Measurements from ENCODE around the gene TBC1D21. TPM values are rescaled to one million over a fixed set of nuclear protein-coding genes. Genes with fewer than 3 reads are reported as not detected.

TBC1D21 gene
- total RNA-seq, 1 donor = not detected

DNA sequence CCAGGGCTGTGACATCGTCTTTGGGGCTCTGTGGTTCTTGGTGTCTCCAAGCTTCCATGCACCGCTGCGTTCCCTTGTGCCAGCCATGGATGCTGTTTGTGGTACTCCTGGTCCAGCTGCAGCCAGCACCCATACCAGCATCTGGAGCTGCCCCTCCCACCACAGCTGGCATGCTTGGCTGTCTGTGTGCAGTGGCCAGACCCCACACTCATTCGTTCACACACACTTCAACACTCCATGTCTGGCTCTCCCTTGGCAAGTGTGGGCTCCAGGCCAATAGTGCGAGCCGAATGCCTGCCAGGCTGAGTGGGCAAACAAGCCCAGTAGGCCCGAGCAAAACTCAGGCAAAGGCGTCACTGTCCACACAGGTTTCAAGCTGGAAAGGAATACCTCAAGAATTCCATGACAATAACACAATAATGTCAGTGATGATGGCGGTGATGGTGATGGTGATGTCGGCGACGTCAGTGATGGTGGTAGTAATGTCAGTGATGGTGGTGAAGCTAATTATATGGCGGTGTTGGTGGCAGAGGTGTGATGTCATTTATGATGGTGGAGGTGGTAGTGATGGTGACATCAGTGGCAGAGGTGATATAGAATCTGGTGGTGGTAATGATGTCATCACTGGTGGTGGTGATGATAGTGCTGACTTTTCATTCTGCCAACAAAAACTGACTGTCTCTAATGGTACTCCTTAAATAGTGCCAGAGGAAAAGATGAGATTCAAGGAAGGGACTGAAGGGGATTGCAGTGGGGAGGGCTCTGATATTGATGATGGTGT is 19.3 kb downstream of the TBC1D21 start:
- no peak overlapping the region for H3K4me3 ChIP-seq (ENCODE audit: low read depth, low read length)
- DNase-seq (ENCODE audit: low read depth) = no peak
- TF ChIP-seq, protein P1, sequence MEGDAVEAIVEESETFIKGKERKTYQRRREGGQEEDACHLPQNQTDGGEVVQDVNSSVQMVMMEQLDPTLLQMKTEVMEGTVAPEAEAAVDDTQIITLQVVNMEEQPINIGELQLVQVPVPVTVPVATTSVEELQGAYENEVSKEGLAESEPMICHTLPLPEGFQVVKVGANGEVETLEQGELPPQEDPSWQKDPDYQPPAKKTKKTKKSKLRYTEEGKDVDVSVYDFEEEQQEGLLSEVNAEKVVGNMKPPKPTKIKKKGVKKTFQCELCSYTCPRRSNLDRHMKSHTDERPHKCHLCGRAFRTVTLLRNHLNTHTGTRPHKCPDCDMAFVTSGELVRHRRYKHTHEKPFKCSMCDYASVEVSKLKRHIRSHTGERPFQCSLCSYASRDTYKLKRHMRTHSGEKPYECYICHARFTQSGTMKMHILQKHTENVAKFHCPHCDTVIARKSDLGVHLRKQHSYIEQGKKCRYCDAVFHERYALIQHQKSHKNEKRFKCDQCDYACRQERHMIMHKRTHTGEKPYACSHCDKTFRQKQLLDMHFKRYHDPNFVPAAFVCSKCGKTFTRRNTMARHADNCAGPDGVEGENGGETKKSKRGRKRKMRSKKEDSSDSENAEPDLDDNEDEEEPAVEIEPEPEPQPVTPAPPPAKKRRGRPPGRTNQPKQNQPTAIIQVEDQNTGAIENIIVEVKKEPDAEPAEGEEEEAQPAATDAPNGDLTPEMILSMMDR (IDR thresholded peaks at IDR 0.05; ENCODE audit: insufficient read depth, low read length) = no peak

DNA sequence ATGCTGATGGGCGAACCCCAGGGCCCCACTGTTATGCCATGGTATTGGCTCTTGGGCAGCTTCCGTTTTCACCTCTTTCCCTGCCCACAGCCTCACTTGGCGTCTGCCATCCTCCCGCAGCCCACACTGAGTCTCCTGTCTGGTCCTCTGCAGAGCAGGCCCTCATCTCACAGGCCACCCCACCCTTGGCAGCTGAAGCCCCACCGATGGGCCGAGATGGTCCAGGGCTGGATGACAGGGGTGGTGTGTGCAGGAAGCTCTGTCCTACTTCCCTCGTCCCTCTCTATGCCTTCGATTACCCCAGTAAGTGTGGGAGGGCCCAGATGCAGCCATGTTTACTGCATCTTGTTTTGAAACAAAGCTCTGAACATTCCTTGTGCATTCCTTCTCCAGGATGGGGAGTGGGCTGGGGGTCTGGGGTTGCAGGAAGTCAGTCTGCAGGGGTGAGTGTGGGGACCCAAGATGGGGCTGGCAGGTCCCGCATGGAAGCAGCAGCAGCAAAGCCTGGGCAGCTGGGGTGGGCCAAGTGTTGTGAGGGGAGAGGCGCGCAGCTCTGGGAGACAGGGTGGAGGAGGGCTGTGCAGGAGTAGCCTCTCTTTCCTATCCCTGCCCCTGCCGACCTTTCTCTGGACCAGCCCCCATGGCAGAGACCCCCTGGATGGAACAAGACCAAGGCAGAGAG is 20.9 kb downstream of the TBC1D21 start:
- DNase-seq (ENCODE audit: low read depth) = no peak
- TF ChIP-seq, protein P1 (IDR thresholded peaks at IDR 0.05; ENCODE audit: insufficient read depth, low read length) = no peak
- no peak overlapping the region for H3K4me3 ChIP-seq (ENCODE audit: low read depth, low read length)

DNA sequence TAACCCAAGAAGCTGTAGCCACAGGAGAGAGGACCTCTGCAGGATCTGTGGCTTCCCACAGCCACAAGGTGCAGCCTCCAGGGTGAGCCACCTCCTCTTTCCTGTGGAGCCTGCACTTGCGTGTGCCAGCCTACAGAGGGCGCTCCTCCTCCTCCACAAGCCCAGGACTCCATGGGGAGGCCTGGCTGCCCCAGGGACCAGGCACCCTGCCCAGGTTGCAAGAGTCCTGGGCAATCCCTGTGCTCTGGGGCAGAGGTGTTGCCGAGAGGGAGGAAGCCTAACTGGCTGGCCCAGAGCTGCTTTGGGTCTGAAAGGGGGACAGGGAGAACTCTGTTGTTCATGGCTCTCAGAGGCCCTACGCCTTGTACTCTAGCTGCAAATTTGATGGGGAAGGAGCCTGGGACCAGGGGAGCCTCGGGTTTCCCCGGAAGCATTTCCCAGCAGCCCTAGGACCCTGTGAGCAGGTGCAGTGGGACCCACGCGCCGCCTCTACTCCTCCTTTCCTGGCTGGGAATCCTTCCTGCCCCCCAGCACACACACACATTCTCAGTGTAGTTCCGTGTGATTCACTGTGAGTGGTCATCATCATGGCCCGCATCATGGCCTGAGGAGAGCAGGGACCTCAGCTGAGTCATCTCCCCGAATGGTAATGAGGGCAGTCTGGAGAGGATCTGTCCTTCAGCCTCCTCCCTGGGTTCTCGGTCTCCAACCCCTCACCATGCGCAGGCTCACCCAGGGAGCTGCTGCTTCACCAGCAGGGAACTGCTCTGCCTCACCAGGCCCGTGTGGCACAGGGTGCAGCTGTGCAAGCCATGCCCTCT is 24.3 kb downstream of the TBC1D21 start:
- peak; percentile 82 for DNase-seq (ENCODE audit: low read depth)
- no peak overlapping the region for H3K4me3 ChIP-seq (ENCODE audit: low read depth, low read length)
- TF ChIP-seq, protein P1 (IDR thresholded peaks at IDR 0.05; ENCODE audit: insufficient read depth, low read length) = peak; percentile 98

DNA sequence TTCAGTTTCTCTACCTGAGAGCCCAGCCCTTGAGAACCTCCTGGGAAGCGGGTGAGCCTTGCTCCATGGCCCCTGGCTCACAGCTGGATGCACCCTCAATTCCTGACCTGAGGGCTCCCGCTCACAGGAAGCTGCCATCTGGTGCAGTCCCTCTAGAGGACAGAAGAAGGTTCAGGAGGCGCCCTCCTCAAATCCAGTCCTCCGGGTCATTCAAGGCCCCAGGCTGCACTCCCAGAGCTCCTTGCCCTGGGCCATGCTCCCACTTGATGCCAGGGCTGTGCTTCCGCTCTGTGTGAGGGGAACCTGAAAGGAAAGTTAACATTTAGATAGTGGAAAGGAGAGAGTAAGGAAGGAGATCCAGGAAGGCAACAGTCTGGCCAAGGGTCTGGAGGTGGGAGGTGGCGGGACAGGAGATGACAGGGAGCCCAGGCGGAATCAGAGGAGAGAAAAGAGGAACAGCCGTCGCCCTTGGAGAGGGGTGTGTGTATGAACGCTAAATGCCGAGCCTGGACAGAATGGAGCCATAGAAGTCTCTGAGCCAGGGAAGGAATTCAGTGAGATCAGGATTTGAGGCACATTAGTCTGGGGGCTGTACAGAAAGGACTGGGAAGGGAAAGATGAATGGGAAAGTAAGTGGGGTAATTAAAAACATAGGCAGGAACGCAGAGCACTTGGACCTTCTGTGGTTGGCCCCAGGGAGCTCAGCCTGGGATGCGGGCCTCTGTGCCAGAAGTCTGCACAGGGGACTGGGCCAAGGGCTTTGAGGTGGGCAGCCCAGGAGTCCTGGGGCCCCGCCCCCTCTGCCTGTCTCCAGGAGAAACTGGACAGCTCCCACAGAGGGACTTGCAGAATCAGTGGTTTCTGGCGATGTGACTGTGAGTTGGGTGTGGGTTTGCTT is 26.1 kb downstream of the TBC1D21 start:
- peak; percentile 50 for DNase-seq (ENCODE audit: low read depth)
- H3K4me3 ChIP-seq (ENCODE audit: low read depth, low read length) = no peak overlapping the region
- TF ChIP-seq, protein P1 (IDR thresholded peaks at IDR 0.05; ENCODE audit: insufficient read depth, low read length) = no peak

DNA sequence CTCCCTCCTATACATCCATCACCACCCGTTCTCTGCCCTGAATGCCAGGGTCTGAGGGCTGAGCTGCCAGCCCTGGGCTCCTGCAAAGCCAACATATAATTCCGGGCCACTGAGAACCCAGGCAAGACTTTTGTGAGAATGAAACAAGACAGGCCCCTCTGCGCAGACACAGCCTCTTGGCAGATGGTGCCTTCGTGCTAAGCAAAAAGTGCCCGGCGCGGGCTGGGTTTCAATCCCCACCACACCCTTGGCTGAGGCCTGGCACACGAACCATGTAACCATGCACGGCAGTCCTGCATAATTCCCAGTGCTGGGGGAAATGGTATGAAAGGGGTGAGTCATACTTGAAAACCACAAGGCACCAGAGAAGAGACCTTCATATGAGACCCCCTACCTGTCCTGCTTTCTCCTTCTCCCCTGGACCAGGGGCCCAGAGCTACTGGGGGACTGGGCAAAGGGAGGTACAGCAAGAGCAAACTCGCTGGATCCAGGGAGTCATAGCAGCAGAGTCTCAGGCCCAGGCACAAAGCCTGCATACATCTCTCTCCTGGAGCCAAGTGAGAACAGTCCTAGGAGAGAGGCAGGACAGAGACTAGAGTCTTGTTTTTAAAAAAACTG is 26.8 kb downstream of the TBC1D21 start:
- DNase-seq (ENCODE audit: low read depth) = peak; percentile 65
- TF ChIP-seq, protein P1 (IDR thresholded peaks at IDR 0.05; ENCODE audit: insufficient read depth, low read length) = no peak
- H3K4me3 ChIP-seq (ENCODE audit: low read depth, low read length) = no peak overlapping the region

Data from fibroblast of the aortic adventitia (primary cell).